OCI-LY1 (cell line): Measurements from ENCODE around the gene CTDSPL2.
"Not testable (repeated sequence)": the region's sequence is repeated elsewhere in the genome, so short reads cannot be mapped to it uniquely, and the experiment has no call there.

Source experiments
- H2AFZ ChIP-seq: fragments of 200-600 bp; sonication (generic), shearing (Covaris generic); 2 replicates; pipeline ENCODE4 v1.6.0; 2014; ENCODE audit warnings: antibody characterized with exemption, mild to moderate bottlenecking, low read length
- H3F3A ChIP-seq: fragments of 200-600 bp; sonication (generic), shearing (Covaris generic); 2 replicates; pipeline ENCODE4 v1.6.0; 2014; ENCODE audit warnings: mild to moderate bottlenecking, antibody characterized with exemption, low read length, moderate library complexity; ENCODE audit not compliant: insufficient read depth
- H3K27ac ChIP-seq: fragments of 200-600 bp; sonication (generic); 2 replicates; pipeline ENCODE4 v1.5.1; 2014; ENCODE audit warnings: low read length, mixed run types, mild to moderate bottlenecking, low read depth; ENCODE audit not compliant: poor library complexity, severe bottlenecking
- H3K27me3 ChIP-seq: fragments of 200-600 bp; sonication (generic); 2 replicates; pipeline ENCODE4 v1.6.0; 2014; ENCODE audit warnings: antibody characterized with exemption, mild to moderate bottlenecking, low read length, moderate library complexity; ENCODE audit not compliant: insufficient read depth
- H3K36me3 ChIP-seq: fragments of 200-600 bp; sonication (generic); 2 replicates; pipeline ENCODE4 v1.6.1; 2014; ENCODE audit warnings: mild to moderate bottlenecking, antibody characterized with exemption, low read length, moderate library complexity, mixed read lengths; ENCODE audit not compliant: insufficient read depth
- H3K4me1 ChIP-seq: fragments of 200-600 bp; sonication (generic); 2 replicates; pipeline ENCODE4 v1.5.1; 2014; ENCODE audit warnings: mild to moderate bottlenecking, low read length, moderate library complexity; ENCODE audit not compliant: insufficient read depth, severe bottlenecking
- H3K4me2 ChIP-seq: fragments of 200-600 bp; sonication (generic), shearing (Covaris generic); 2 replicates; pipeline ENCODE4 v1.6.1; 2014; ENCODE audit warnings: low read length
- H3K4me3 ChIP-seq: fragments of 200-600 bp; sonication (generic); 2 replicates; pipeline ENCODE4 v1.5.1; 2014; ENCODE audit warnings: low read length, low read depth, mild to moderate bottlenecking, mixed read lengths; ENCODE audit not compliant: poor library complexity, severe bottlenecking
- H3K79me2 ChIP-seq: fragments of 200-600 bp; shearing (Covaris generic); 2 replicates; pipeline ENCODE4 v1.6.1; 2016; ENCODE audit warnings: mixed run types, low read length, mixed read lengths; ENCODE audit not compliant: insufficient read depth
- H3K9ac ChIP-seq: fragments of 200-600 bp; sonication (generic), shearing (Covaris generic); 2 replicates; pipeline ENCODE4 v1.6.1; 2014; ENCODE audit warnings: mild to moderate bottlenecking, low read length, mixed read lengths
- H3K9me2 ChIP-seq: fragments of 200-600 bp; sonication (generic), shearing (Covaris generic); 2 replicates; pipeline ENCODE4 v1.6.1; 2014; ENCODE audit warnings: low read depth, mild to moderate bottlenecking, low read length, mixed read lengths
- H3K9me3 ChIP-seq: fragments of 200-600 bp; shearing (Covaris generic); 2 replicates; pipeline ENCODE4 v1.6.1; 2014; ENCODE audit warnings: low read length, mixed read lengths
- H4K20me1 ChIP-seq: fragments of 200-600 bp; sonication (generic), shearing (Covaris generic); 2 replicates; pipeline ENCODE4 v1.6.0; 2016; ENCODE audit warnings: mild to moderate bottlenecking, low read length; ENCODE audit not compliant: insufficient read depth
- CTCF ChIP-seq: fragments of 200-600 bp; sonication (generic), shearing (Covaris generic); IDR thresholded peaks from 2 replicates; pipeline ENCODE4 v1.5.1; 2017; ENCODE audit warnings: mild to moderate bottlenecking, antibody characterized with exemption, low read length, moderate library complexity, mixed read lengths
- EZH2 ChIP-seq: fragments of 200-600 bp; sonication (generic), shearing (Covaris generic); IDR thresholded peaks from 2 replicates; pipeline ENCODE4 v1.8.0; 2017; ENCODE audit warnings: borderline replicate concordance, mixed run types, mild to moderate bottlenecking, antibody characterized with exemption, low read length, moderate library complexity, mixed read lengths

CTDSPL2 gene

GRCh38 chr15:44550256-44550655 lies 122.8 kb downstream of the CTDSPL2 start:
- no peaks in the 10 kb centered on the region for H3K27me3 ChIP-seq

GRCh38 chr15:44550734-44551133 lies 123.3 kb downstream of the CTDSPL2 start:
- no peaks in the 10 kb centered on the region for H3F3A ChIP-seq
- no peak overlapping the region for H3K4me2 ChIP-seq
- no peak overlapping the region for H3K27ac ChIP-seq
- H2AFZ ChIP-seq: no peak overlapping the region
- peaks cover 30% of the 10 kb centered on the region for H3K79me2 ChIP-seq
- H3K4me1 ChIP-seq: peaks cover 20% of the 10 kb centered on the region
- TF ChIP-seq CTCF: no peak
- TF ChIP-seq EZH2: no peak
- H4K20me1 ChIP-seq: no peaks in the 10 kb centered on the region
- H3K9me2 ChIP-seq: no peaks in the 10 kb centered on the region
- H3K36me3 ChIP-seq: peaks cover 59% of the 10 kb centered on the region
- no peak overlapping the region for H3K9ac ChIP-seq
- no peak overlapping the region for H3K4me3 ChIP-seq
- no peaks in the 10 kb centered on the region for H3K9me3 ChIP-seq
- no peaks in the 10 kb centered on the region for H3K27me3 ChIP-seq

More at GRCh38 chr15:44550256-44550655, 122.8 kb downstream of the CTDSPL2 start:
- peaks cover 54% of the 10 kb centered on the region for H3K36me3 ChIP-seq
- H3K9me3 ChIP-seq: no peaks in the 10 kb centered on the region
- peaks cover 34% of the 10 kb centered on the region for H3K79me2 ChIP-seq
- no peak overlapping the region for H2AFZ ChIP-seq
- H3K4me1 ChIP-seq: peaks cover 24% of the 10 kb centered on the region
- H3K9ac ChIP-seq: no peak overlapping the region
- H3K4me3 ChIP-seq: no peak overlapping the region
- H3F3A ChIP-seq: no peaks in the 10 kb centered on the region
- no peak overlapping the region for H3K4me2 ChIP-seq
- H4K20me1 ChIP-seq: no peaks in the 10 kb centered on the region
- TF ChIP-seq EZH2 (no peak), CTCF (peak; percentile 51)
- H3K27ac ChIP-seq: no peak overlapping the region
- H3K9me2 ChIP-seq: no peaks in the 10 kb centered on the region

GRCh38 chr15:44554934-44555723 lies 127.7 kb downstream of the CTDSPL2 start:
- H3K9me2 ChIP-seq: no peaks in the 10 kb centered on the region
- H3K27ac ChIP-seq: no peak overlapping the region
- H2AFZ ChIP-seq: no peak overlapping the region
- no peak overlapping the region for H3K9ac ChIP-seq
- H3K9me3 ChIP-seq: no peaks in the 10 kb centered on the region
- peaks cover 87% of the 10 kb centered on the region for H3K36me3 ChIP-seq
- H3F3A ChIP-seq: 0 out of 2 replicates have a peak, but pooled peaks cover 3% of the 10 kb centered on the region
- TF ChIP-seq CTCF (no peak), EZH2 (no peak)
- no peak overlapping the region for H3K4me2 ChIP-seq
- no peaks in the 10 kb centered on the region for H3K27me3 ChIP-seq
- H3K4me3 ChIP-seq: no peak overlapping the region
- no peaks in the 10 kb centered on the region for H4K20me1 ChIP-seq
- peaks cover 10% of the 10 kb centered on the region for H3K4me1 ChIP-seq
- H3K79me2 ChIP-seq: no peaks in the 10 kb centered on the region; the same call in 1 of the 2 replicates

- H3K4me2 ChIP-seq, H3K4me3 ChIP-seq, H3K4me1 ChIP-seq, H3K27me3 ChIP-seq, H3K79me2 ChIP-seq, H3K9me2 ChIP-seq, H4K20me1 ChIP-seq, H3K9ac ChIP-seq, H3K27ac ChIP-seq, H3K9me3 ChIP-seq, H2AFZ ChIP-seq: not testable (repeated sequence)
- H3F3A ChIP-seq: 0 out of 2 replicates have a peak, but pooled peaks cover 11% of the 10 kb centered on the region
- H3K36me3 ChIP-seq: peaks cover 98% of the 10 kb centered on the region
Measured at GRCh38 chr15:44560926-44561325, 133.5 kb downstream of the CTDSPL2 start.
